RWPE1 (cell line): ENCODE data around the gene RAP1GAP2.

Experiments
- CTCF ChIA-PET: fragments of 350-600 bp; sonication (Branson Sonifier 250); formaldehyde crosslinking; extraction: SDS; loops from one replicate; lab custom pipeline; 2021; lab: Yijun Ruan, JAX
- POLR2A ChIA-PET: fragments of 400-600 bp; formaldehyde crosslinking; extraction: SDS; loops from one replicate; lab custom pipeline; 2020; ENCODE audit warnings: antibody characterized with exemption; ENCODE audit not compliant: low non-redundant PET; lab: Yijun Ruan, JAX
- DNase-seq: peaks from one replicate; pipeline ENCODE4 v3.0.0; 2012; ENCODE audit warnings: low spot score
- H3K27ac ChIP-seq: fragments of 450-650 bp; 2 replicates; pipeline ENCODE4 v1.5.1; 2017
- TF ChIP-seq, protein P1 (sequence below): fragments of 450-650 bp; conservative IDR thresholded peaks from 2 replicates; pipeline ENCODE4 v1.5.1; 2017; ENCODE audit warnings: low read depth, mild to moderate bottlenecking

Gene RAP1GAP2

DNA sequence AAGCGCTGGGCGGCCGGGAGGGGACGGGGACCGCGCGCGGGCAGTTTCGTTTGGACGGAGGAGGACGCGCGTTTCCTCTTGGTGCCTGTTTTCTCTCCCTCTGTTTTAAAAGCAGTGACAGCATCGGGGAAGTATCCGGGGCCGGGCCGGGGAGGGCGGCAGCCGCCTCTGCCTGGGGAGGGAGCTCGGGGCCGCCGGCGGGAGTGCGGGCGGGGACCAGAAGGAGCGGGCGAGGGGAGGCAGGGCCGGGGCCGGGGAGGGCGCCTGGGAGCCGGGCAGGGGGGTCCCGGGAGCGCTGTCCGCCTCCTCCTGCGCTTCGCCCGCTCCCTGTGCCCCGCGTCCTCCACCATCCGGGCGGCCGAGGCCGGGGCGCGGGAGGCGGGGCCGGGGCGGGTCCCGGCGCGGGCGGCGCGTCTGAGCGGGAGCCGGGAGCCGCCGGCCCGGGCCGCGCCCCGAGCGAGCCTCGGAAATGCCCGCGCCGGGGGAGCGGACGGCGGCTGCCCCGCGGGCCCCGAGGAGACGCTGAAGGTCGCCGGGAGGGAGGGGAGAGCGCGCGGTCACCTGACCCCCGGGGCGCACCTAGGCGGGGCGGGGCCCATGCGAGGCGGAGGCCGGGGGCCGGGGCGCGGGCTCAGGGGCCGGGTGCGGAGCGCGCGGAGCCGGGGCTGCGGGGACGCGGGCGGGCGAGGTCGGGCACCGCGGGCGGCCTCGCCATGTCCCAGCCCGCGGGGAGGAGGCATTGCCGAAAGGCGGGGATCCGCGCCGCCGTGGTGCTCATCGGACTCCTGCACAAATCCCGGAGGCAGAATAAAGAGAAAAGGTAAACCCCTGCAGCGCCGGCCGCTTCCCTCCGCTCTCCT is 57.3 kb downstream of the RAP1GAP2 start:
- peak overlapping the region; percentile 83 for H3K27ac ChIP-seq
- TF ChIP-seq, protein P1, sequence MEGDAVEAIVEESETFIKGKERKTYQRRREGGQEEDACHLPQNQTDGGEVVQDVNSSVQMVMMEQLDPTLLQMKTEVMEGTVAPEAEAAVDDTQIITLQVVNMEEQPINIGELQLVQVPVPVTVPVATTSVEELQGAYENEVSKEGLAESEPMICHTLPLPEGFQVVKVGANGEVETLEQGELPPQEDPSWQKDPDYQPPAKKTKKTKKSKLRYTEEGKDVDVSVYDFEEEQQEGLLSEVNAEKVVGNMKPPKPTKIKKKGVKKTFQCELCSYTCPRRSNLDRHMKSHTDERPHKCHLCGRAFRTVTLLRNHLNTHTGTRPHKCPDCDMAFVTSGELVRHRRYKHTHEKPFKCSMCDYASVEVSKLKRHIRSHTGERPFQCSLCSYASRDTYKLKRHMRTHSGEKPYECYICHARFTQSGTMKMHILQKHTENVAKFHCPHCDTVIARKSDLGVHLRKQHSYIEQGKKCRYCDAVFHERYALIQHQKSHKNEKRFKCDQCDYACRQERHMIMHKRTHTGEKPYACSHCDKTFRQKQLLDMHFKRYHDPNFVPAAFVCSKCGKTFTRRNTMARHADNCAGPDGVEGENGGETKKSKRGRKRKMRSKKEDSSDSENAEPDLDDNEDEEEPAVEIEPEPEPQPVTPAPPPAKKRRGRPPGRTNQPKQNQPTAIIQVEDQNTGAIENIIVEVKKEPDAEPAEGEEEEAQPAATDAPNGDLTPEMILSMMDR = no peak
- DNase-seq = peak; percentile 72
- CTCF ChIA-PET = interaction anchor here (0.6 kb wide), 1 partner anchor 67 kb away, joined by 3 read pairs; no protein-coding TSS in a partner anchor
- POLR2A ChIA-PET = interaction anchor here (1.1 kb wide), 1 partner anchor 72 kb away, joined by 13 read pairs; no protein-coding TSS in a partner anchor

DNA sequence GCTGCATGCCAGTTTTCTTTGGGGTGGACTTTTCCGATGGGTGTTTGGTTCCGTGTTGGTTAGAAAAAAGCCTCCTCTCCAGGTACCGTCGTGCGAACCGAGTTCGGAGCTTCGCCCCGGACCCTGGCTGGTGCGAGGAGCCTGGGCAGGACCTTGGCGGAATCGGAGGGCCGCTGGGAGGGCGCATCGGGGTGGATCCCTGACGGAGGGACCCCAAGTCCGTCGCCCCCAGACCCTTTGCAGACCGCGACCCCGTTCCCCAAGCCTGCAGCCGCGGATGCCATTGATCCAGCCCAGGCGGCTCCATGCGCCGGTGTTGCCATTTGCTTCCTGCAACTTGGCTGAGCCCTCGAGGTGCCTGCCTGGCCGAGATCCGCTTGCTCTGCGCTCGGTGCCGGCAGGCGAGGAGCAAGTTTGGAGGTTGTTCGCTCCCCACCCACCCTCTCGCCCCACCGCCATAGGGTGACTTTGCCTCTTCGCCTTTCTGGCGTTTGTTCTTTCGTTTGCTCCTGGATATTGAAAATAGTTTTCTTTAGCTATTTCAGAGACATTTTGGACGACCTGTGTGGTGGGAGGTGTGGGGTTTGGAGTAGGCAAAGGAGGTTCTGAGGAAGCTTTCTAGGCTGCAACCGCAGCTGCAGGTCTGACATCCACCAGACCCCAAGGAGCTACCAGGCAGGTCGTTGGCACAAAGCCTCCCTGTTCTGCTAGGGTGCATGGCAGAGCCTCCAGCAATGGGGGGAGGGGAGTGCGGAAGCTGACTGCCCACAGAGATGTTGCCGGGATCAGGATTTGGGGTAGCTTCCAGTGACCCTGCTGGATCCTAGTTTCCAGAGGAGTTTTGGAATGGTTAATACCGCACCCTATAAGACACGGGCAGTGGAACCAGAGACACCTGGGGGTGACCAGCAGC is 58.2 kb downstream of the RAP1GAP2 start:
- ChIA-PET CTCF (interaction anchor here (0.6 to 1.2 kb wide), 3 partner anchors 76 to 1060 kb away, joined by 4 to 7 read pairs (median 5); no protein-coding TSS in a partner anchor), POLR2A (interaction anchor here (0.6 to 1.1 kb wide), 2 partner anchors 9 to 72 kb away, joined by 5 to 13 read pairs; no protein-coding TSS in a partner anchor)
- peak overlapping the region; percentile 83 for H3K27ac ChIP-seq
- peak; percentile 41 for DNase-seq
- TF ChIP-seq, protein P1 = no peak

DNA sequence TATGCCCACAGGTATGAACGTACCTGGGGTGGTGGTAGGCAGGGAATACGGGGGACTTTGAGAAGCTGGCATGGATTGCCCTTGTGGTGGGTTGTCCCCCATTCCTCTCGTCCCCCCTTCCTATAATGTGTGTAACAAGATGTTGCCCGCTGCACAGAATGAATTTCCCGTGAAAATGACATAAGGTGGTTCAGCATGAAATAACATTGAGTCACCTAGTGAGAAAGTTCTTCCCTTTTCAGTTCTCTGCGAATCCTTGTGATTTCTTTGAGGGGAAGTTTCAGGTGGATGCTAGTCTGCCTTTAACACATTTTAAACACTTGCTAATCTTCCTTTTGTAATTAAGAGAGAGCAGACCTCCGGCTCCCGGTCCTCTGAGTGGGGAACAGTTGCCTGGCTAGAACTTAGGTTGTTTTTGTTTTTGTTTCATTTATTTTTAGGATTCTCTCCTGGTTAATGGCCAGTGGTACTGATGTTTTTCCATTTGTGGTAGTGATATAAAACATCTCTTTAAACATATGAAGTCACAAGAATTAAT is 58.9 kb downstream of the RAP1GAP2 start:
- H3K27ac ChIP-seq = peak overlapping the region; percentile 83
- DNase-seq = peak; percentile 17
- CTCF ChIA-PET = interaction anchor here (1.1 to 1.2 kb wide), 2 partner anchors 75 to 158 kb away, joined by 4 to 7 read pairs; no protein-coding TSS in a partner anchor
- TF ChIP-seq, protein P1 = no peak
- POLR2A ChIA-PET = interaction anchor here (0.6 kb wide), 1 partner anchor 8 kb away, joined by 5 read pairs; no protein-coding TSS in a partner anchor

DNA sequence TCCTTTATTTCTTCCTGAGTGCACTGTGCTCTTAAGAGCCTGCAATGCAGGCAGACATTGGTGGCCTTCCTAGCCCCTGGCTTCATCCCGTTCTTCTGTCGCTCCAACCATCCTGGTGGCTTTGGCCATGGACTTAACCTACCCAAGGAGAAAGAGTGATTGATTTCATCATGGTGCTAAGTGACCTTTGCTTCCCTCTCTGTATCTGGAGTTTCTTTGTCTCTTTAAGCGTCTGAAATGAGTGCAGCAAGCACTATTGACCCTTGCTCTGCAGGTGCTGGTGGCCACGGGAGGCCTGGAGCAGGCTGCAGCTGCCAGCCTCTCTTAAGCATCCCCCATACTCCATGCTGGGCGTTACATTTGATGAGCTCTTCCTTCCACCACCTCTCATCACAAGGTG is 60.5 kb downstream of the RAP1GAP2 start:
- no peak for DNase-seq
- CTCF ChIA-PET = interaction anchor here (0.7 to 2.8 kb wide), 3 partner anchors 8 to 156 kb away, joined by 3 to 11 read pairs (median 6); no protein-coding TSS in a partner anchor
- POLR2A ChIA-PET = no interaction called here
- no peak overlapping the region for H3K27ac ChIP-seq
- TF ChIP-seq, protein P1 = no peak

DNA sequence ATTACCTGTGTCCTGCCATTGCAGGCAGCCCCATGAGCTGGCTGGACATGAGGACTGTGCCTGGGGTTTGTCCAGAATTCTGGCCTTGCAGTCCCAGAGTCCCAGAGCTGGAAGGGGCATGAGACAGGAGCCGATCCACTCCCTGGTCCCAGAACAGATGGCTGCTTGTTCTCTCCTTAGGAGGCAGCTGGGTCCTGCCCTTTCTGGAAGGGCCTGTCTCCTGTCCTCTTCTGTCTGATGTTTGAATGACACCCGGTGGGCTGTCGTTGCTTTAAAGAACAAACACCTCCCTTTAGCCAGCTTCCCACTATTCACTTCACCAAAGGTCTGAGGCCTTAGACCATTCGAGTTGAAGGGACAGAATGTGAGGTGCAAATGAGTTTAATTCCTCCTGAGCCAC is 63.8 kb downstream of the RAP1GAP2 start:
- ChIA-PET CTCF (no interaction called here), POLR2A (no interaction called here)
- TF ChIP-seq, protein P1 = no peak
- no peak for DNase-seq
- no peak overlapping the region for H3K27ac ChIP-seq

DNA sequence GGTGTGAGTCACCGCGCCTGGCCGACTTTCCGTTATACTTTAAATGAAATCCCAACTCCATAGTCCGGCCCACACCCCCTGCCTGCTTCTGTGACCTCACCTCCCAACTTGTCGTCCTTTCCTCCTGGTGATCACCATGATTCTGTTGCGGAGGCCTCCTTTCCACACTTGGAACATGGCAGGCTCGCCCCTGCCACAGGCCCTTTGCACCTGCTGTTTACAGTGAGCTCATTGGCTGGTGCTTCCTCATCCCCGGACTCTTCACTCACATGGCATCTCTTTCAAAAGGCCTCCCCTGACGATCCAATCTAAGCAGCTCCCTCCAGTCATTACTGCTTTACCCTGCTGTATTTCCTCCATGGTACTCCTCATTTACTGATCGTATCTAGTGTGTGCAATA is 64.6 kb downstream of the RAP1GAP2 start:
- POLR2A ChIA-PET = no interaction called here
- CTCF ChIA-PET = interaction anchor here (1.5 kb wide), 1 partner anchor 11 kb away, joined by 4 read pairs; no protein-coding TSS in a partner anchor
- H3K27ac ChIP-seq = no peak overlapping the region

More for the DNA sequence above, 64.6 kb downstream of the RAP1GAP2 start:
- no peak for DNase-seq
- TF ChIP-seq, protein P1 = no peak
